Astrocyte (in vitro differentiated cells and primary cell): ENCODE data around the gene KCNQ1OT1. TPM values are rescaled to one million over a fixed set of nuclear protein-coding genes. Genes with fewer than 3 reads are reported as not detected.

ENCODE experiments used
- DNase-seq: peaks from one replicate; pipeline ENCODE4 v3.0.0-alpha.2; 2010; ENCODE audit warnings: low read depth
- FAIRE-seq: peaks from 2 replicates; lab custom pipeline; 2011; peaks lifted over from hg19 to GRCh38; lab: Jason Lieb, UNC
- H2AFZ ChIP-seq: 2 replicates; pipeline ENCODE4 v1.6.0; 2012; ENCODE audit warnings: low read depth, low read length, inconsistent platforms
- H3K27ac ChIP-seq: 2 replicates; pipeline ENCODE4 v1.5.1; 2011; ENCODE audit warnings: low read depth, low read length, inconsistent platforms
- H3K27me3 ChIP-seq: 2 replicates; pipeline ENCODE4 v1.6.0; 2011; ENCODE audit warnings: low read length, inconsistent platforms; ENCODE audit not compliant: insufficient read depth
- H3K36me3 ChIP-seq: 2 replicates; pipeline ENCODE4 v1.5.1; 2011; ENCODE audit warnings: low read length, inconsistent platforms; ENCODE audit not compliant: insufficient read depth
- H3K4me1 ChIP-seq: 2 replicates; pipeline ENCODE4 v1.5.1; 2011; ENCODE audit warnings: low read length, inconsistent platforms; ENCODE audit not compliant: insufficient read depth
- H3K4me2 ChIP-seq: 2 replicates; pipeline ENCODE4 v1.6.0; 2012; ENCODE audit warnings: low read length, inconsistent platforms
- H3K4me3 ChIP-seq: 2 replicates; pipeline ENCODE4 v1.5.1; 2011; ENCODE audit warnings: low read depth, mild to moderate bottlenecking, low read length, inconsistent platforms; ENCODE audit not compliant: insufficient read depth
- H3K79me2 ChIP-seq: 2 replicates; pipeline ENCODE4 v1.6.0; 2012; ENCODE audit warnings: mild to moderate bottlenecking, low read length, inconsistent platforms; ENCODE audit not compliant: insufficient read depth
- H3K9ac ChIP-seq: 2 replicates; pipeline ENCODE4 v1.6.0; 2012; ENCODE audit warnings: mild to moderate bottlenecking, low read length, inconsistent platforms
- H3K9me3 ChIP-seq: 2 replicates; pipeline ENCODE4 v1.5.1; 2012; ENCODE audit warnings: low read depth, mild to moderate bottlenecking, low read length, inconsistent platforms; ENCODE audit not compliant: insufficient read depth
- H4K20me1 ChIP-seq: 2 replicates; pipeline ENCODE4 v1.6.0; 2012; ENCODE audit warnings: low read length, inconsistent platforms; ENCODE audit not compliant: insufficient read depth
- H3K27ac Mint-ChIP-seq: one replicate; pipeline ENCODE4 v1.8.0; 2021; ENCODE audit warnings: mild to moderate bottlenecking, mixed read lengths; ENCODE audit not compliant: unreplicated experiment
- H3K27me3 Mint-ChIP-seq: one replicate; pipeline ENCODE4 v1.8.0; 2021; ENCODE audit warnings: low read depth, mixed read lengths; ENCODE audit not compliant: unreplicated experiment
- H3K36me3 Mint-ChIP-seq: one replicate; pipeline ENCODE4 v1.8.0; 2021; ENCODE audit warnings: low read depth, mixed read lengths; ENCODE audit not compliant: unreplicated experiment
- H3K4me1 Mint-ChIP-seq: one replicate; pipeline ENCODE4 v1.8.0; 2021; ENCODE audit warnings: low read depth, mixed read lengths; ENCODE audit not compliant: unreplicated experiment
- H3K4me3 Mint-ChIP-seq: one replicate; pipeline ENCODE4 v1.8.0; 2021; ENCODE audit warnings: mild to moderate bottlenecking, moderate library complexity, mixed read lengths; ENCODE audit not compliant: unreplicated experiment
- H3K9me3 Mint-ChIP-seq: one replicate; pipeline ENCODE4 v1.8.0; 2021; ENCODE audit warnings: mild to moderate bottlenecking, mixed read lengths; ENCODE audit not compliant: unreplicated experiment
- EZH2 ChIP-seq: IDR thresholded peaks from 2 replicates; pipeline ENCODE4 v1.6.1; 2012; ENCODE audit warnings: mild to moderate bottlenecking, low read length, inconsistent platforms; ENCODE audit not compliant: insufficient read depth
- total RNA-seq: library from RNA; stranded (reverse); gene quantifications from 2 replicates; pipeline ENCODE4 v1.2.1, GENCODE V29; 2021
- TF ChIP-seq, protein P1 (sequence below): IDR thresholded peaks from 2 replicates; pipeline ENCODE4 v1.5.1; 2011; ENCODE audit warnings: low read depth, mild to moderate bottlenecking, inconsistent platforms, low read length, moderate library complexity; ENCODE audit not compliant: insufficient read depth

The KCNQ1OT1 gene
- total RNA-seq, 1 donor from 2014 or later: 2.5 TPM

DNA sequence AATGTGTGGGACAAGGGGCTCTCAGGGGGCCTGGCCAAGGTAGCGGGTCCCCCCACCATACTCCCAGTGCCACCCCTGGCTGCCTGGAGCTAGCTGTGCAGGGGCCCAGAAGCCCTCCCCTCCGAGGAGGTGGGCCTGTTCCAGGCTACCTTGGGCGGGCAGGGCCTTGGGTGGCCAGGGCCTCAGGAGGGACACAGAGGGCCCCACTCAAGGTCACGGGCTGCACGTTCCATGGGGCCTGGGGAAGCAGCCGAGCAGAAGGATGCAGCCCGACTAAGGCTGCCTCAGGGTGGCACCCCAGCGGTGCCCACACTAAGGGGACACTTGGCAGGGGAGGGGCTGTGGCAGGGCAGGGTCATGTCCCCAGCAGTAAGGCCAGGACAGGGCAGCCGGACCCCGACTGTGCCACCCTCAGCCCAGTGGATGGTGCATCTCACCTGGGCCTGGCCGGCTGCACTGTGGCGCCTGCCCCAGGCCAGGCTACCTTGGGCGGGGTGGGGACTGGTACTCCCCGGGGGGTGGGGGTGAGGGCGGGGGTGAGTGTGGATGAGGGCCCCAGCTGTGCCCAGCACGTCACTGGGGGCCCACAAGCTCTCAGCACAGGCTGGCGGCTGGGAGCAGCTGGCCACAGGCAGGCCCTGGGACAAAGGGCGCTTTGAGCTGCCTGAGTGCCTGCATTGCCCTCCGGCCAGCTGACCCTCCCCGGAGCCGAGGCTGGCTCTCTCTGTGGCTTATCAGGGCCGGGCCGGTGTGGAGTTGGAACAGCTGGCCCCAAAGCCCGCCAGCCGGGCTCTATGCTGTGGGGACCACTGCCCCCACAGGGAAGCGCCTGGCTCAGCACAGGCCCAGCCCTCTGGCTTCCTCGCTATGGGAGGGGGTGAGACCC is 137.9 kb downstream of the KCNQ1OT1 start:
- no peak overlapping the region for H3K27ac ChIP-seq
- H3K4me2 ChIP-seq: no peak overlapping the region
- no peaks in the 10 kb centered on the region for H3K4me1 ChIP-seq
- no peaks in the 10 kb centered on the region for H3K9me3 ChIP-seq
- no peaks in the 10 kb centered on the region for H3K4me1 Mint-ChIP-seq
- no peak overlapping the region for H3K4me3 Mint-ChIP-seq
- FAIRE-seq: no peak
- no peaks in the 10 kb centered on the region for H3K79me2 ChIP-seq
- no peak overlapping the region for H3K27ac Mint-ChIP-seq
- no peak overlapping the region for H3K4me3 ChIP-seq
- no peak overlapping the region for H2AFZ ChIP-seq
- H3K9me3 Mint-ChIP-seq: peaks cover 6% of the 10 kb centered on the region
- H3K27me3 Mint-ChIP-seq: peaks cover 55% of the 10 kb centered on the region
- H3K36me3 ChIP-seq: no peaks in the 10 kb centered on the region
- H4K20me1 ChIP-seq: no peaks in the 10 kb centered on the region
- no peaks in the 10 kb centered on the region for H3K36me3 Mint-ChIP-seq
- TF ChIP-seq, protein P1, sequence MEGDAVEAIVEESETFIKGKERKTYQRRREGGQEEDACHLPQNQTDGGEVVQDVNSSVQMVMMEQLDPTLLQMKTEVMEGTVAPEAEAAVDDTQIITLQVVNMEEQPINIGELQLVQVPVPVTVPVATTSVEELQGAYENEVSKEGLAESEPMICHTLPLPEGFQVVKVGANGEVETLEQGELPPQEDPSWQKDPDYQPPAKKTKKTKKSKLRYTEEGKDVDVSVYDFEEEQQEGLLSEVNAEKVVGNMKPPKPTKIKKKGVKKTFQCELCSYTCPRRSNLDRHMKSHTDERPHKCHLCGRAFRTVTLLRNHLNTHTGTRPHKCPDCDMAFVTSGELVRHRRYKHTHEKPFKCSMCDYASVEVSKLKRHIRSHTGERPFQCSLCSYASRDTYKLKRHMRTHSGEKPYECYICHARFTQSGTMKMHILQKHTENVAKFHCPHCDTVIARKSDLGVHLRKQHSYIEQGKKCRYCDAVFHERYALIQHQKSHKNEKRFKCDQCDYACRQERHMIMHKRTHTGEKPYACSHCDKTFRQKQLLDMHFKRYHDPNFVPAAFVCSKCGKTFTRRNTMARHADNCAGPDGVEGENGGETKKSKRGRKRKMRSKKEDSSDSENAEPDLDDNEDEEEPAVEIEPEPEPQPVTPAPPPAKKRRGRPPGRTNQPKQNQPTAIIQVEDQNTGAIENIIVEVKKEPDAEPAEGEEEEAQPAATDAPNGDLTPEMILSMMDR: no peak
- TF ChIP-seq EZH2: no peak
- DNase-seq: no peak
- H3K27me3 ChIP-seq: peaks cover 2% of the 10 kb centered on the region
- no peak overlapping the region for H3K9ac ChIP-seq

DNA sequence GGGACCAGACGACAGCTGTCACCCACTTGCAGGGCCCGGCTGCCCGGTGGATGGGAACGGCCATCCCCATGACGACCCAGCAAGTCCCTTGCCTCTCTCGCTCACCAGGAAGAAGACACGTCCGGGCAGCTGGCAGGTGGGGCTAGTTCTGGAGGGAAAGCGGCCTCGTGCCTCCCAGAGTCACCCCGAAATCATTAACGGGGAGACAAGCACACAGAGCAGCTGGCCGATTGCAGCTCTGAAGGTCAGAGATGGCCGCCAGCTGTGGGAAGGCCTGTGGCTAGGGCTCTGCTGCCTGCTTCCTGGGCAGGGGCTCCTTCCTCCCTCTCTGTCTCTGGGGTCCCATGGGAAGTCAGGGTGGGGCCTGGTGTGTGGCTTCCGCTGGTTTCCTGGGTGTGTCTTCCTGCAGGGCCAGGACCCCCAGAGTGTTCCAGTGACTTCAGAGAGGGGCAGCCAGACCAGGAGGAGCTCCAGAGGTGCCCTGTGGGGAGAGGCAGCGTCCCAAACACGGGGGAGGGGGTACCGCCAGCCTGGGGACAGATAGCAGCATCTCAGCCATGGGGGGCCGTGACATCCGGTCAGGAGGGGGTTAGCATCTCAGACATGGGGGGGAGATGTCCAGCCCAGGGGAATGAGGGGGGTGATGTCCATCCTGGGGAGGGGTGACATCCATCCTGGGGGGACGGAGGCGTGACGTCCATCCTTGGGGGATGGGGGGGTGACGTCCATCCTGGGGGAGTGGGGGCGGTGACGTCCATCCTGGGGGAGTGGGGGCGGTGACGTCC is 140.1 kb downstream of the KCNQ1OT1 start:
- Histone ChIP-seq H2AFZ (no peak overlapping the region), H3K36me3 (no peaks in the 10 kb centered on the region), H3K4me2 (no peak overlapping the region), H4K20me1 (no peaks in the 10 kb centered on the region), H3K79me2 (no peaks in the 10 kb centered on the region), H3K27ac (no peak overlapping the region), H3K9me3 (no peaks in the 10 kb centered on the region), H3K4me3 (no peak overlapping the region), H3K4me1 (no peaks in the 10 kb centered on the region), H3K27me3 (peaks cover 2% of the 10 kb centered on the region), H3K9ac (no peak overlapping the region)
- no peaks in the 10 kb centered on the region for H3K4me1 Mint-ChIP-seq
- no peaks in the 10 kb centered on the region for H3K36me3 Mint-ChIP-seq
- H3K9me3 Mint-ChIP-seq: peaks cover 7% of the 10 kb centered on the region
- H3K27ac Mint-ChIP-seq: no peak overlapping the region
- H3K4me3 Mint-ChIP-seq: no peak overlapping the region
- FAIRE-seq (no peak), DNase-seq (no peak)
- no peak for TF ChIP-seq EZH2
- TF ChIP-seq, protein P1: no peak
- peaks cover 53% of the 10 kb centered on the region for H3K27me3 Mint-ChIP-seq
